T-helper 2 cell treated with Interferon-gamma antibody and Interleukin-4, amounts not matched to agents 5 μg/mL and 100 μg/mL, for 36 hours (primary cell): ENCODE results near the gene VWCE.

Source experiments
- DNase-seq: peaks from one replicate; pipeline ENCODE4 v3.0.0; 2021; ENCODE audit warnings: low spot score
- H3K27ac Mint-ChIP-seq: one replicate; pipeline ENCODE4 v1.8.0; 2021; ENCODE audit warnings: mild to moderate bottlenecking, mixed read lengths
- H3K27me3 Mint-ChIP-seq: one replicate; pipeline ENCODE4 v1.8.0; 2021; ENCODE audit warnings: low read depth, mixed read lengths
- H3K36me3 Mint-ChIP-seq: one replicate; pipeline ENCODE4 v1.8.0; 2021; ENCODE audit warnings: low read depth, mixed read lengths
- H3K4me1 Mint-ChIP-seq: one replicate; pipeline ENCODE4 v1.8.0; 2021; ENCODE audit warnings: low read depth, mixed read lengths
- H3K4me3 Mint-ChIP-seq: one replicate; pipeline ENCODE4 v1.8.0; 2022; ENCODE audit warnings: mild to moderate bottlenecking, moderate library complexity, mixed read lengths
- H3K9me3 Mint-ChIP-seq: one replicate; pipeline ENCODE4 v1.8.0; 2021; ENCODE audit warnings: mixed read lengths

VWCE gene

GRCh38 chr11:61334434-61335354, 39.6 kb upstream of the VWCE start:
- no peaks in the 10 kb centered on the region for H3K27me3 Mint-ChIP-seq
- no peak for DNase-seq
- peaks cover 24% of the 10 kb centered on the region for H3K36me3 Mint-ChIP-seq
- peak overlapping the region; percentile 93 for H3K4me3 Mint-ChIP-seq
- H3K27ac Mint-ChIP-seq: peak overlapping the region; percentile 96
- peaks cover 37% of the 10 kb centered on the region for H3K4me1 Mint-ChIP-seq
- H3K9me3 Mint-ChIP-seq: no peaks in the 10 kb centered on the region

GRCh38 chr11:61333550-61334433, 38.7 kb upstream of the VWCE start:
- peaks cover 41% of the 10 kb centered on the region for H3K4me1 Mint-ChIP-seq
- H3K27me3 Mint-ChIP-seq: no peaks in the 10 kb centered on the region
- peak overlapping the region; percentile 96 for H3K27ac Mint-ChIP-seq
- H3K36me3 Mint-ChIP-seq: peaks cover 31% of the 10 kb centered on the region
- no peaks in the 10 kb centered on the region for H3K9me3 Mint-ChIP-seq
- no peak for DNase-seq
- H3K4me3 Mint-ChIP-seq: peak overlapping the region; percentile 93

DNA sequence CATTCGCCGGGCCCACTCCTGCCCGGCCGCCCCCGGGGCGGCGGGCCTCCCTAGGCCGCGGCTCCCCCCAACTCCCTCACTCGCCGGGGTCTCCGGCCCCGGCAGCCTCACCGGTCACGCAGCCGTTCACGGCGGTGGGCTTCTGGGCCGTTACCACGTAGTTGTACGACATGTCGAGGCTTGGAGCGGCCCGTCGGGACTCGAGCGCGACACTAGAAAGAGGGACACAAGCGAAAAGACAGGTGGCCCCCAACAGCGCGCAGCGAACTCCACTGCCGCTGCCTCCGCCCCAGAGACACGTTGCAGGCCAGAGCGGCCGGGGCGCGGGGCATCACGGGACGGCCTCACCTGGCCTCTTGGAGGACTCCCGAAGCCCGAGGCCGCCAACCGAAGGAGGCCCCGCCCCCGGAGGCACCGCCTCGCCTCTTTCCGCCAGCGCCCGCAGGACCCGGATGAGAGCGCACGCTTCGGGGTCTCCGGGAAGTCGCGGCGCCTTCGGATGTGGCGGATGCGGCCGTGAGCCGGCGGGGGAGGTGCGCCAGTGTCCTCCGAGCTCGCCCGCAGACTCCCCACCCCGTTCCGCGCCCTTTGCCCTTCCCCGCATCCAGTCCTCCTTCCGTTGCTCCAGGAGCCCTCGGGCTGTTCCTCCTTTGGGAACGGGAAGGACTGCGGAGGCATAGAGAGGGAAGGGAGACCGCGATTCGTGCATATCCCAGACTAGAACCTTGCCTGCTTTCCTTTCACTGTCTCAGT, 37.9 kb upstream of the VWCE start, which contains the start of the genes DDB1 and TKFC:
Gene DDB1, minus strand, starts transcription at position 309 of the 753 bp plus-strand sequence. Its CDS starts 137 bp downstream, at position 172.
Gene TKFC, plus strand, starts transcription at position 432 of the 753 bp plus-strand sequence. CDS start 1,501 bp downstream, outside the sequence.
- H3K36me3 Mint-ChIP-seq: peaks cover 33% of the 10 kb centered on the region
- peak within 1 kb of the TSS; percentile 96 for H3K27ac Mint-ChIP-seq

GRCh38 chr11:61332281-61332796, 37.2 kb upstream of the VWCE start:
- H3K9me3 Mint-ChIP-seq: no peaks in the 10 kb centered on the region
- H3K4me1 Mint-ChIP-seq: peaks cover 44% of the 10 kb centered on the region
- H3K4me3 Mint-ChIP-seq: peak overlapping the region; percentile 93
- DNase-seq: no peak
- H3K27ac Mint-ChIP-seq: peak overlapping the region; percentile 96
- H3K36me3 Mint-ChIP-seq: peaks cover 38% of the 10 kb centered on the region
- H3K27me3 Mint-ChIP-seq: no peaks in the 10 kb centered on the region

More for the DNA sequence above, 37.9 kb upstream of the VWCE start, which contains the start of the genes DDB1 and TKFC:
- Mint-ChIP-seq H3K4me1 (peaks cover 42% of the 10 kb centered on the region), H3K27me3 (no peaks in the 10 kb centered on the region), H3K4me3 (peak within 1 kb of the TSS; percentile 93), H3K9me3 (no peaks in the 10 kb centered on the region)
- peak; percentile 99 for DNase-seq

DNA sequence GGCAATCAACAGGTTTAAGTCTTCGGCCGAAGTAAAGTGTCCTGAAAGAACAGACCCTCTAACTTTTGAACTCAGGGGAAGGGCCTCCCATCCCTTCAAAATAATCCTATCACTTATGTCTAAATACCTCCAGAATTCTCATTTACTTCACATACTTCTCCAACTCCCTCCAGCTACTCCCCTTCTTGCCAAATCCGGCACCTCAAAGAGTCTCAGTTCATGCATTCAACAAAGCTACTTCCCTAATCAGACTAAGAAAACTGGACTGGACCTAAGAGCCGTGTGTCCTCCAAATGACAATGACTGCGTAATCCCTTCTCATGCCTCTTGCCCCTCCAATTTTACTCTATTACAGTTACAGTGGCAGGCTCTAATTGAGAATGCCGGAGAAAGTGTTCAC, 36.5 kb upstream of the VWCE start:
- Mint-ChIP-seq H3K4me1 (peaks cover 40% of the 10 kb centered on the region), H3K27ac (peak overlapping the region; percentile 96), H3K36me3 (peaks cover 38% of the 10 kb centered on the region), H3K4me3 (peak overlapping the region; percentile 93), H3K27me3 (no peaks in the 10 kb centered on the region), H3K9me3 (no peaks in the 10 kb centered on the region)
- no peak for DNase-seq

DNA sequence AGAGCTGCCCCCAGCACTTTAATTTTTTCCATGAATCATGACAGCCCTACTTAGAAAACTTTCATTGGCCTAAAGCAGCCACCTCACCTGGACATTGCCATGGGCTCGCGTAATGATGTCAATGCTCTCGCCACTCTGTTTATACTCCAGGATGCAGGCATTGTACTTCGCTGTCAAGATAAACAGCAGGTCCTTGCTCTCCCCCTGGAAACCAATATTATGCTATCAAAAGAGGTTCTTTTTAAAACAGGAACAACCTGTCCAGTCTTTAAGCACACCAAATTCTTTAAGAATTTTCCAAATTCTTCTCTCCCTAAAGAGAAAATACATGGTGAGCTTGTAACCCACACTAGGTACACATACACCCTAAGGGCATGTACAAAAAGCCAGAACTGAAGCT, 34.8 kb upstream of the VWCE start:
- Mint-ChIP-seq H3K4me1 (peaks cover 32% of the 10 kb centered on the region), H3K4me3 (no peak overlapping the region), H3K36me3 (peaks cover 51% of the 10 kb centered on the region), H3K27ac (no peak overlapping the region), H3K27me3 (no peaks in the 10 kb centered on the region), H3K9me3 (no peaks in the 10 kb centered on the region)
- no peak for DNase-seq

- Mint-ChIP-seq H3K27ac (no peak overlapping the region), H3K4me3 (no peak overlapping the region), H3K4me1 (peaks cover 25% of the 10 kb centered on the region), H3K27me3 (no peaks in the 10 kb centered on the region), H3K9me3 (no peaks in the 10 kb centered on the region), H3K36me3 (peaks cover 61% of the 10 kb centered on the region)
- no peak for DNase-seq
Observed at GRCh38 chr11:61328351-61328750, 33.2 kb upstream of the VWCE start.

DNA sequence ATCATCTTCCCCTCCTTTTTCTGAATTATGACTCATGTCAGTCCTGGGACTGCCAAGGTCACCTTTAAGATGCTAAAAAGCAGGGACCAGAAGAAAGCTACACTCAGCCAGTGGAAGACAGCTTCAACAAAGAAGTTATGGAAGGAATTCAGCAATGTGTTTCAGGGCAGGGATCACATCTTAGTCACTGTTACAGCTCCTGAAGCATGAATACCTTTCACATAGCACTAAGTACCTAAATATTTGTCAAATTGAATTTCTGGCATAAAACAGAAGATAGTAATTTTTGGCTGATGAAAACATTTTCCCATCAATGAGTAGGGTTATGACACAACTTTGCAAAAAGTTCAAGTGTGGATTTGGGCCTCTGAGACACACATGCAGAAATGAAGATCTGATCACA, 32.6 kb upstream of the VWCE start:
- DNase-seq: no peak
- no peaks in the 10 kb centered on the region for H3K27me3 Mint-ChIP-seq
- no peaks in the 10 kb centered on the region for H3K9me3 Mint-ChIP-seq
- H3K27ac Mint-ChIP-seq: no peak overlapping the region
- H3K4me1 Mint-ChIP-seq: peaks cover 25% of the 10 kb centered on the region
- peaks cover 67% of the 10 kb centered on the region for H3K36me3 Mint-ChIP-seq
- H3K4me3 Mint-ChIP-seq: no peak overlapping the region

DNA sequence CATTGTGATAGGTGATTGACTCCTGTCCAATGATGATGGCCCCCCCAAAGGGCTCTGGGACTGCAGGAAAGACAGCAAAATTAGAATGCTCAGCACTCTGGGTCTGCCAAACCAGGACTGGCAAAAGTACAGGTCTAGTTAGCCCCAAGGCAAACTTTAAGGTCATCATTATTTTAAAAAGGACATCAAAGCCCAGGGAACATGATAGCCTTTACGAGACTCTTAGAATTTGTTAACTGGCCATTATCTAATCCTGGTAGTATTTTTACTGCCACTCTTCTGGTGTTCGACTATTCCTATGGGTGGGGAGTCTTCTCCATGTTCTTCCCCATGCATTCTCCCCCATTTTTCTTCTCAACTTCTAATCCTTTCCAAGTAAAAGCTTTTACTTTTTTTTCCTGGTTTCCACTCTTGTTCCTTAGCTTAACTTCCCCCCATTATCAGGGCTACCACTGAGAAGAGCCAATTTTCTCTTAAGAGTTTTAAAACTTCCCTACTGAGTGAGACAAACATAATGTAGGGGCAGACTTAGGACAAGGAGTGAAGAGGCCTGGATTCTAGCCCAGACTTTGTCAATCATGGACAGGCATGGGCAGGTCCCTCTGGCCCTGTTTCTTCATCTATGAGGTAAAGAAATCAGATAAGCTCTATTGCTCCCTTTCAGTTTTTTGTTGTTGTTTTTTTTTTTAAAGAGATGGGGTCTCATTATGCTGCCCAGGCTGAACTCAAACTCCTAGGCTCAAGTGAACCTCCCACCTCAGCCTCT, 30.7 kb upstream of the VWCE start:
- Mint-ChIP-seq H3K27ac (no peak overlapping the region), H3K4me3 (no peak overlapping the region), H3K27me3 (no peaks in the 10 kb centered on the region), H3K9me3 (no peaks in the 10 kb centered on the region), H3K4me1 (peaks cover 11% of the 10 kb centered on the region), H3K36me3 (peaks cover 62% of the 10 kb centered on the region)
- DNase-seq: no peak

DNA sequence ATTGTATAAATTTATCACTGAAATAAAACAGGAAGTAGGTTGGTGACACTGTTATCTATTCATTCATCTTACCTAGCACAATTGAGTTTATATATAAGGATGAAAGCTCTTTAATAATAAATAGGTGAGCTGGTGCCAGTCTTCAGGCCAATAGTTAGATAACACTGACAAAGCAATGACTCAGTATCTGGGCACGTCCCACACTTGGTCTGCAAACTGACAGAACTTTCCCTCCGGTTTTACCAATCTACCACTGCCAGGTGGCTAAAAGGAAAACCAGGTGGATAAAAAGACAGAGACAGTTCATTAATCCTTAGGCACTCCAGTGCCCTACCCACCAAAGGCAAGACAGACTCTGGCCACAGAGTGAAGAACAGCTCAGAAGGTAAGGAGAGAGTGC, 20.1 kb upstream of the VWCE start:
- no peaks in the 10 kb centered on the region for H3K9me3 Mint-ChIP-seq
- H3K27ac Mint-ChIP-seq: no peak overlapping the region
- peaks cover 49% of the 10 kb centered on the region for H3K36me3 Mint-ChIP-seq

DNA sequence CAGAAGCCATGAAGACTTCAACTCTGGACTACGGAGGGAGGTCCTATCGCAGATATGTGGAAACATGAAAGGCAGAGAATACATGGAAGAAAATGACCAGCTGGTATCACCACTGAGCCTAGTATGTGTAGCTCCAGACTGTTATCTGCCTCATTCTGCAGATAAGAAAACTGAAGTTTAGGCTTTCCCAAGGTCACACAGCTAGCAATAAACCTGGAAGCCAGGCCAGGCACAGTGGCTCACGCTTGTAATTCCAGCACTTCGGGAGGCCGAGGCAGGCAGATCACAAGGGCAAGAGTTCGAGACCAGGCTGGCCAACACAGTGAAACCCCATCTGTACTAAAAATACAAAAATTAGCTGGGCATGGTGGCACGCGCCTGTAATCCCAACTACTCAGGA, 15.6 kb upstream of the VWCE start:
- no peaks in the 10 kb centered on the region for H3K4me1 Mint-ChIP-seq
- DNase-seq: no peak
- H3K9me3 Mint-ChIP-seq: no peaks in the 10 kb centered on the region
- H3K27me3 Mint-ChIP-seq: no peaks in the 10 kb centered on the region
- H3K4me3 Mint-ChIP-seq: no peak overlapping the region
- H3K36me3 Mint-ChIP-seq: peaks cover 43% of the 10 kb centered on the region
- H3K27ac Mint-ChIP-seq: no peak overlapping the region

More for the DNA sequence above, 20.1 kb upstream of the VWCE start:
- no peaks in the 10 kb centered on the region for H3K27me3 Mint-ChIP-seq
- no peaks in the 10 kb centered on the region for H3K4me1 Mint-ChIP-seq
- no peak for DNase-seq
- no peak overlapping the region for H3K4me3 Mint-ChIP-seq

DNA sequence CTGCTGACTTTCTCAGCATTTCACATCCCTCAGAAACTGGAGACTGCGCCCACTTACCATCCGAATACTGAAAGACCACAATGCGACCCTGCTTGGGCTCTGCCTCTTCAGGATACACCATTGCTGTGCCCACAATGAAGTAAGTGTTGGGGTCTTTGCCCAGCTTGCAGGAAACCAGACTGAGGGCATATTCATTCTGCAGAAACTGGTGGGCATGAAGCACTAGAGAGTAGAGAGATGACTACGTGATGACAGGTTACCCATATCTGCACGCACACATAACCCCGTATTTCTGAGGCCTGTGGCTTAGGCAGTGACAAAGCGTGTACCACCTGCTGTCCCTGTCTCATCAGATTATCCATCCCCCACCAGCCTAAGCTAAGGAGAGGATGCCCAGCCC, 14.6 kb upstream of the VWCE start:
- DNase-seq: no peak
- Mint-ChIP-seq H3K9me3 (no peaks in the 10 kb centered on the region), H3K27ac (no peak overlapping the region), H3K4me1 (no peaks in the 10 kb centered on the region), H3K4me3 (no peak overlapping the region), H3K27me3 (no peaks in the 10 kb centered on the region), H3K36me3 (peaks cover 43% of the 10 kb centered on the region)
